Activated CD4-positive, alpha-beta T cell treated with anti-CD3 and anti-CD28 coated beads for 24 hours (primary cell): Measurements from ENCODE around the gene METTL23.
"Not testable (repeated sequence)": the region's sequence is repeated elsewhere in the genome, so short reads cannot be mapped to it uniquely, and the experiment has no call there.

Experiments used
- DNase-seq, 2 donors: peaks; one replicate each; pipeline ENCODE4 v3.0.0-alpha.2; 2020; ENCODE audit warnings: low read depth in 2 of 2

Gene METTL23

GRCh38 chr17:76734080-76734840, 7.6 kb downstream of the METTL23 start:
- no peak for DNase-seq

GRCh38 chr17:76735006-76735405, 8.4 kb downstream of the METTL23 start:
- DNase-seq, result no peak

- no peak for DNase-seq
Observed at GRCh38 chr17:76735586-76736348, 9.1 kb downstream of the METTL23 start.

- peak; percentile 43 to 48 for DNase-seq
Observed at GRCh38 chr17:76736349-76737081, 9.9 kb downstream of the METTL23 start.

GRCh38 chr17:76737082-76737675, 10.5 kb downstream of the METTL23 start, which contains the start of gene SRSF2:
Gene SRSF2, minus strand, starts transcription at chr17:76737331. Its CDS starts 171 bp downstream, at chr17:76737160.
- DNase-seq, result peak; percentile 96 to 97

- DNase-seq, result peak; percentile 82 to 83
Observed at GRCh38 chr17:76737676-76738467, 11.2 kb downstream of the METTL23 start, which contains the start of gene MFSD11. Gene MFSD11, plus strand, starts transcription at chr17:76738119. Its CDS starts 234 bp downstream, at chr17:76738353.

- no peak for DNase-seq
Observed at GRCh38 chr17:76738468-76738850, 11.8 kb downstream of the METTL23 start.

GRCh38 chr17:76739568-76740115, 13.0 kb downstream of the METTL23 start:
- DNase-seq, result not testable (repeated sequence)

GRCh38 chr17:76740329-76741118, 13.9 kb downstream of the METTL23 start:
- DNase-seq, result no peak

- no peak for DNase-seq
Observed at GRCh38 chr17:76742958-76743357, 16.3 kb downstream of the METTL23 start.

- DNase-seq, result no peak
Observed at GRCh38 chr17:76744747-76745146, 18.1 kb downstream of the METTL23 start.

- not testable (repeated sequence) for DNase-seq
Observed at GRCh38 chr17:76745785-76746184, 19.1 kb downstream of the METTL23 start.

- no peak for DNase-seq
Observed at GRCh38 chr17:76747716-76748363, 21.2 kb downstream of the METTL23 start.

GRCh38 chr17:76748657-76749056, 22.0 kb downstream of the METTL23 start:
- no peak for DNase-seq

- DNase-seq, result no peak
Observed at GRCh38 chr17:76751416-76751993, 24.9 kb downstream of the METTL23 start.

- DNase-seq, result no peak
Observed at GRCh38 chr17:76752006-76752405, 25.4 kb downstream of the METTL23 start.

GRCh38 chr17:76753061-76753961, 26.7 kb downstream of the METTL23 start:
- no peak for DNase-seq

- no peak for DNase-seq
Observed at GRCh38 chr17:76755285-76755684, 28.6 kb downstream of the METTL23 start.
